Measurements from ENCODE around the gene ZMYND8.
"Not testable (repeated sequence)": the region's sequence is repeated elsewhere in the genome, so short reads cannot be mapped to it uniquely, and the experiment has no call there.

Gene ZMYND8

GRCh38 chr20:47295129-47295813 lies 61.2 kb downstream of the ZMYND8 start:
- H3K4me3 ChIP-seq (replicated peaks; ENCODE audit: low read depth, low read length): no peak overlapping the region
- no peak for TF ChIP-seq CTCF (IDR thresholded peaks at IDR 0.05; ENCODE audit: low read length, missing control alignments)
- DNase-seq (ENCODE audit: low read depth): no peak

DNA sequence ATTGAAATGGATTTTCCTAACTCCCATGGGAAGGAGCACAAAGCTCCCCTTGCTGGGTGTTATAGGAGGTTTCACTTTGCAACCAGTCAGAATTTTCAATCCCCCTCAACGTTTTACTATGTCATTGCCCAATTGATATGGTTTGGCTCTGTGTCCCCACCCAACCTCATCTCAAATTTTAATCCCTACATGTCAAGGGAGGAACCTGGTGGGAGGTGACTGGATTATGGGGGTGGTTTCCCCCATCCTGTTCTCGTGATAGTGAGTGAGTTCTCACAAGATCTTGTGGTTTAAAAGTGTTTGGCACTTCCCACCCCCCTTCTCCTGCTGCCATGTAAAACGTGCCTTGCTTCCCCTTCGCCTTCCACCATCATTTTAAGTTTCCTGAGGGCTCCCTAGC lies 62.9 kb downstream of the ZMYND8 start:
- TF ChIP-seq CTCF (IDR thresholded peaks at IDR 0.05; ENCODE audit: low read length, missing control alignments): no peak
- H3K4me3 ChIP-seq (replicated peaks; ENCODE audit: low read depth, low read length): no peak overlapping the region
- no peak for DNase-seq (ENCODE audit: low read depth)

GRCh38 chr20:47292581-47292980 lies 63.9 kb downstream of the ZMYND8 start:
- no peak for TF ChIP-seq CTCF (IDR thresholded peaks at IDR 0.05; ENCODE audit: low read length, missing control alignments)
- H3K4me3 ChIP-seq (replicated peaks; ENCODE audit: low read depth, low read length): no peak overlapping the region
- no peak for DNase-seq (ENCODE audit: low read depth)

DNA sequence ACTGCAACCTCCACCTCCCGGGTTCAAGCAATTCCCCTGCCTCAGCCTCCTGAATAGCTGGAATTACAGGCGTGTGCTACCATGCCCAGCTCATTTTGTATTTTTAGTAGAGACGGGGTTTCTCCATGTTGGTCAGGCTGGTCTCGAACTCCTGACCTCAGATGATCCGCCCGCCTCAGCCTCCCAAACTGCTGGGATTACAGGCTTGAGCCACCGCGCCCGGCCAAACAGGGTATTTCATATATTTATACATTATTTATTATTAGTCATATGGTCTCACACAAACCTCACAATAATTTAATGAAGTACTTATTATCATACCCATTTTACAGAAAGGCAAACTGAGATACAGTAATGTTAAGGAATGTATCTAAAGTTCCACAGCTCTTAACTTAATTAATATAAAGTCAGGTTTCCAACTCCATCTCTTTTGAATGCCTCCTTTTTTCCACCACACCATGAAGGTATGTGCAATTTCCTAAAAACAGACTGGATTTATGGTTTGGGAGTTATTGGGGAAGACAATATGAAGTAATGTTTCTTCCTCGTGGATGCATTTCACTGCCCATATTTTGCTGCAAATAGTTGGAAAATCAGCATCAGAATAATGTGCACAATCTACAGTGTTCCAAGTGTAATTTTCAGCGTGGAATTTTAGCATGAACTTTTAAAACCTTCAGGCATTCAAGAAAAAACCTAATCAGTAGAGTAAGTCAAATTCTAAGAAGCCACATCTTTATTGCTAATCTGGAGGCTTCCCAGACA lies 65.7 kb downstream of the ZMYND8 start:
- no peak for TF ChIP-seq CTCF (IDR thresholded peaks at IDR 0.05; ENCODE audit: low read length, missing control alignments)
- DNase-seq (ENCODE audit: low read depth): no peak
- H3K4me3 ChIP-seq (replicated peaks; ENCODE audit: low read depth, low read length): no peak overlapping the region

DNA sequence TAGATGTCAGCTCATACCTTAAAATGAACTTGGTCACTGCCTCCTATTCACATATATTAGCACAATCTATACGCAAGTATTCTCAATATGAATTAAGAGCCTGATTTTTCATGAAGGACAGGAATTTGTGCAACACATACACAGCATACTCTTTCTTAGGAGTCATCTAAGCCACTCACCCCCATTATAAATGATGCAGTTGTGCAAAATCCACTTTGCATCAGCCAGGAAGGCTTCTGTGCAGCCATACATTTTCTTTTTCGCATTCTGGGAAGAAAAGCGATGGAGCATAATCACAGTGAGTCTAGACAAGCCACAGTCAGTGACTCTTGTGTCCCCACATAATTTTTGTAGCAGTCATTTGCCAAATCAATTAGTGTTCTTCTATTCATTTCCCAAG lies 66.5 kb downstream of the ZMYND8 start:
- no peak for DNase-seq (ENCODE audit: low read depth)
- TF ChIP-seq CTCF (IDR thresholded peaks at IDR 0.05; ENCODE audit: low read length, missing control alignments): no peak
- H3K4me3 ChIP-seq (replicated peaks; ENCODE audit: low read depth, low read length): no peak overlapping the region

GRCh38 chr20:47289096-47289495 lies 67.4 kb downstream of the ZMYND8 start:
- no peak for TF ChIP-seq CTCF (IDR thresholded peaks at IDR 0.05; ENCODE audit: low read length, missing control alignments)
- DNase-seq (ENCODE audit: low read depth): no peak
- H3K4me3 ChIP-seq (replicated peaks; ENCODE audit: low read depth, low read length): no peak overlapping the region

- DNase-seq (ENCODE audit: low read depth): not testable (repeated sequence)
Observed at GRCh38 chr20:47288530-47288929, 68.0 kb downstream of the ZMYND8 start.

More at GRCh38 chr20:47288530-47288929, 68.0 kb downstream of the ZMYND8 start:
- H3K4me3 ChIP-seq (replicated peaks; ENCODE audit: low read depth, low read length): not testable (repeated sequence)
